ENCODE data around the gene GAB2. TPM values are rescaled to one million over a fixed set of nuclear protein-coding genes. Genes with fewer than 3 reads are reported as not detected.

The GAB2 gene
- total and polyA plus RNA-seq, 2 of the 4 experiments (the other 2 are of a cell fraction), result 3.3 to 5.9 TPM

- H3K4me2 ChIP-seq (ENCODE audit: low read depth, low read length), result no peak overlapping the region
- H3K9ac ChIP-seq (ENCODE audit: low read depth, low read length), result no peak overlapping the region
- TF ChIP-seq CHD1 (IDR thresholded peaks at IDR 0.05; ENCODE audit: low read depth, low read length), result no peak
- no CpG with 5 or more reads among the region's 9 CpGs for WGBS, 2 experiments (ENCODE audit: extremely low coverage in 2 of 2, insufficient read length in 1 of 2)
- peaks cover 18 to 25% of the 10 kb centered on the region in 2 experiments for H3K79me1 ChIP-seq (ENCODE audit: low read depth in 1 of 2, low read length in 2 of 2)
- H3K27me3 ChIP-seq (ENCODE audit: control insufficient read depth, insufficient read depth, low read length), result no peaks in the 10 kb centered on the region
- no peak overlapping the region for H2BK20ac ChIP-seq (ENCODE audit: low read depth, low read length)
- ChIA-PET POLR2A (ENCODE audit: unreplicated experiment) (no interaction called here), CTCF (no interaction called here)
- no peak overlapping the region for H3K56ac ChIP-seq (ENCODE audit: extremely low read depth, insufficient read depth, low read length)
- BruUV-seq (replicated peaks), result no TSS peak
- H2BK5ac ChIP-seq (ENCODE audit: low read depth, low read length, poor library complexity, severe bottlenecking), result no peak overlapping the region
- no peak overlapping the region for H2AFZ ChIP-seq (replicated peaks; ENCODE audit: low read length, poor library complexity)
- no peak overlapping the region for H4K8ac ChIP-seq (ENCODE audit: low read depth in 2 of 2, low read length in 2 of 2)
- H3K4me3 ChIP-seq (ENCODE audit: insufficient read depth, low read depth, low read length), result no peak overlapping the region
- no peak overlapping the region for H3K27ac ChIP-seq (ENCODE audit: insufficient read depth, low read length)
- H4K5ac ChIP-seq (ENCODE audit: low read depth, low read length), result no peak overlapping the region
- 0 out of 2 replicates have a peak, but pooled peaks cover 1% of the 10 kb centered on the region for H3K36me3 ChIP-seq (ENCODE audit: control insufficient read depth, insufficient read depth, low read length)
- intact Hi-C loops (cut with micrococcal nuclease) (no loop called here), dilution Hi-C loops (cut with HindIII; ENCODE audit: low sequenced_read_pairs, unreplicated experiment) (no loop called here), in situ Hi-C loops (cut with MboI; ENCODE audit: low sequenced_read_pairs) (no loop called here)
- no peaks in the 10 kb centered on the region for H4K20me1 ChIP-seq (ENCODE audit: insufficient read depth, low read length)
- no peak overlapping the region for H3K4ac ChIP-seq (ENCODE audit: low read depth, low read length)
- no peak for DNase-seq
- H3K9me3 ChIP-seq (ENCODE audit: control insufficient read depth, insufficient read depth, low read length), result peaks cover 8% of the 10 kb centered on the region; the same call in 1 of the 2 replicates
- no peak for ATAC-seq (ENCODE audit: low read depth)
- H3K14ac ChIP-seq (replicated peaks; ENCODE audit: low read depth, low read length), result no peak overlapping the region
- H3K9me1 ChIP-seq (ENCODE audit: insufficient read depth, low read length), result no peaks in the 10 kb centered on the region
- H2AK5ac ChIP-seq (ENCODE audit: low read depth, low read length), result no peak overlapping the region
- no peak overlapping the region for H3K23ac ChIP-seq (ENCODE audit: low read depth, low read length)
- no peak overlapping the region for H2BK15ac ChIP-seq (ENCODE audit: low read depth, low read length)
- H2BK120ac ChIP-seq (ENCODE audit: low read depth, low read length), result no peak overlapping the region
- peaks cover 5% of the 10 kb centered on the region for H3K4me1 ChIP-seq (ENCODE audit: control insufficient read depth, insufficient read depth, low read length)
- no peak overlapping the region for H2AK9ac ChIP-seq (replicated peaks; ENCODE audit: low read depth, low read length, poor library complexity)
- no peak overlapping the region for H4K91ac ChIP-seq (ENCODE audit: insufficient read depth, low read depth, low read length)
- H3K18ac ChIP-seq (ENCODE audit: low read depth, low read length), result no peak overlapping the region
Measured at GRCh38 chr11:78377625-78378418, 39.8 kb downstream of the GAB2 start.

All from IMR-90 (cell line).